Uterus (tissue), 2 donors: ENCODE results near the gene ANKS4B.

Experiments
- CTCF ChIP-seq, 4 experiments: fragments of 200-600 bp in 2 of 4; fragments of 450-650 bp in 2 of 4; sonication (generic) in 2 of 4; IDR thresholded peaks; one replicate each; pipeline ENCODE4 v1.5.1; 2016 to 2019; ENCODE audit warnings: antibody characterized with exemption in 4 of 4, mild to moderate bottlenecking in 2 of 4, moderate library complexity in 1 of 4
- POLR2A ChIP-seq, 2 donors: fragments of 450-650 bp; IDR thresholded peaks; one replicate each; pipeline ENCODE4 v1.6.1; 2016; ENCODE audit warnings: antibody characterized with exemption in 2 of 2, mild to moderate bottlenecking in 1 of 2, moderate library complexity in 1 of 2

GRCh38 chr16:21262779-21263639, 29.5 kb downstream of the ANKS4B start:
- no peak for TF ChIP-seq CTCF (IDR thresholded peaks at IDR 0.05)
- TF ChIP-seq POLR2A (IDR thresholded peaks at IDR 0.05): no peak
